HepG2 (cell line): ENCODE results near the gene DAB1. TPM values are rescaled to one million over a fixed set of nuclear protein-coding genes. Genes with fewer than 3 reads are reported as not detected.

Experiments used
- ATF5 ChIP-seq: sonication (generic); formaldehyde crosslinking; IDR thresholded peaks from 2 replicates; pipeline ENCODE4 v1.4.0; 2020; ENCODE audit warnings: mild to moderate bottlenecking, low read depth, missing genetic modification reagents
- FOXK2 ChIP-seq: fragments of 450-650 bp; IDR thresholded peaks from 2 replicates; pipeline ENCODE4 v1.6.1; 2016
- FOXP1 ChIP-seq, 2 experiments: fragments of 450-650 bp in 1 of 2; IDR thresholded peaks; 2 replicates each; pipeline ENCODE4 v1.6.1; 2017 to 2018; ENCODE audit warnings: antibody characterized with exemption in 1 of 2
- IKZF4 ChIP-seq: sonication (generic); formaldehyde crosslinking; IDR thresholded peaks from 2 replicates; pipeline ENCODE4 v1.5.1; 2020; ENCODE audit warnings: borderline replicate concordance, mild to moderate bottlenecking, low read depth, missing genetic modification reagents; ENCODE audit errors: not compliant biosample characterization
- MXD1 ChIP-seq: sonication (generic); formaldehyde crosslinking; IDR thresholded peaks from 2 replicates; pipeline ENCODE4 v1.4.0; 2020; ENCODE audit warnings: mild to moderate bottlenecking, missing genetic modification reagents
- SNAPC5 ChIP-seq: sonication (generic); formaldehyde crosslinking; IDR thresholded peaks from 2 replicates; pipeline ENCODE4 v1.8.1; 2023; ENCODE audit warnings: mild to moderate bottlenecking, missing genetic modification reagents, borderline replicate concordance
- SRSF1 ChIP-seq: fragments of 200-400 bp; formaldehyde crosslinking; optimal IDR thresholded peaks from 2 replicates; pipeline ENCODE3; 2017; ENCODE audit warnings: mild to moderate bottlenecking, low read depth, low read length, moderate library complexity
- SYNCRIP ChIP-seq: fragments of 200-400 bp; formaldehyde crosslinking; IDR thresholded peaks from 2 replicates; pipeline ENCODE4 v1.6.1; 2018; ENCODE audit warnings: mild to moderate bottlenecking, low read depth, low read length; ENCODE audit not compliant: insufficient read depth
- TOE1 ChIP-seq: sonication (generic); formaldehyde crosslinking; IDR thresholded peaks from 2 replicates; pipeline ENCODE4 v1.4.0; 2020; ENCODE audit warnings: mild to moderate bottlenecking, missing genetic modification reagents
- ZBTB14 ChIP-seq: sonication (generic); formaldehyde crosslinking; IDR thresholded peaks from 2 replicates; pipeline ENCODE4 v1.4.0; 2020; ENCODE audit warnings: missing genetic modification reagents
- ZBTB39 ChIP-seq: sonication (generic); formaldehyde crosslinking; IDR thresholded peaks from 2 replicates; pipeline ENCODE4 v1.5.0; 2020; ENCODE audit warnings: missing genetic modification reagents
- ZBTB49 ChIP-seq: sonication (generic); formaldehyde crosslinking; IDR thresholded peaks from 2 replicates; pipeline ENCODE4 v1.4.0; 2020; ENCODE audit warnings: missing genetic modification reagents, borderline replicate concordance
- ZFY ChIP-seq: sonication (generic); formaldehyde crosslinking; IDR thresholded peaks from 2 replicates; pipeline ENCODE4 v1.4.0; 2020; ENCODE audit warnings: missing genetic modification reagents
- ZMYM3 ChIP-seq: sonication (generic); formaldehyde crosslinking; IDR thresholded peaks from 2 replicates; pipeline ENCODE4 v1.5.1; 2020; ENCODE audit warnings: mild to moderate bottlenecking, missing genetic modification reagents
- ZNF260 ChIP-seq: sonication (generic); formaldehyde crosslinking; IDR thresholded peaks from 2 replicates; pipeline ENCODE4 v1.4.0; 2020; ENCODE audit warnings: missing genetic modification reagents, low read depth, mild to moderate bottlenecking, borderline replicate concordance
- ZNF280D ChIP-seq: sonication (generic); formaldehyde crosslinking; IDR thresholded peaks from 2 replicates; pipeline ENCODE4 v1.5.1; 2020; ENCODE audit warnings: mild to moderate bottlenecking, missing genetic modification reagents
- ZNF644 ChIP-seq: IDR thresholded peaks from 2 replicates; pipeline ENCODE4 v1.6.1; 2016; ENCODE audit warnings: low read depth
- ZNF776 ChIP-seq: sonication (generic); formaldehyde crosslinking; IDR thresholded peaks from 2 replicates; pipeline ENCODE4 v1.4.0; 2020; ENCODE audit warnings: mild to moderate bottlenecking, missing genetic modification reagents
- polyA plus RNA-seq, 8 experiments: library from polyadenylated mRNA; depleted of rRNA in 3 of 8; stranded (reverse) in 7 of 8; unstranded in 1 of 8; fragments of >200 nt; fragmentation: Illumina TruSeq in 4 of 8; extraction: Trizol in 4 of 8; gene quantifications; 2 replicates each; pipeline versions ENCODE4 v1.2.1 to v1.2.3, GENCODE V29; 2011 to 2016; ENCODE audit warnings: low read depth in 4 of 8, missing spikeins in 1 of 8, mixed read lengths in 1 of 8; ENCODE audit not compliant: insufficient read depth in 1 of 8
- total RNA-seq, 5 experiments: library from RNA; depleted of rRNA; stranded (reverse); fragments of >200 nt; fragmentation: Illumina TruSeq; extraction: Trizol; gene quantifications; 2 replicates each; pipeline ENCODE4 v1.2.3, GENCODE V29; 2016; ENCODE audit warnings: low read depth in 1 of 5

Gene DAB1
- total and polyA plus RNA-seq, 2 of the 13 experiments (the other 11 are each of a cell fraction or from before 2014, with no cell fraction given): 0.04 to 0.13 TPM

GRCh38 chr1:57279909-57280666 is 143.8 kb downstream of the DAB1 start (continued):
- TF ChIP-seq SYNCRIP (no peak), ZBTB49 (CRISPR knock-in tag) (no peak), ZNF776 (CRISPR knock-in tag) (no peak), ZBTB39 (CRISPR knock-in tag) (no peak), ZBTB14 (CRISPR knock-in tag) (no peak), TOE1 (CRISPR knock-in tag) (no peak), SNAPC5 (CRISPR knock-in tag) (peak; percentile 65; the same call in 1 of the 2 replicates), ZNF280D (CRISPR knock-in tag) (peak; percentile 58; the same call in 1 of the 2 replicates), SRSF1 (no peak), ATF5 (no peak), IKZF4 (CRISPR knock-in tag) (no peak), ZFY (CRISPR knock-in tag) (peak; percentile 41; the same call in 1 of the 2 replicates), MXD1 (no peak), ZNF260 (no peak), FOXK2 (peak; percentile 82), ZMYM3 (peak; percentile 97), FOXP1 (IDR thresholded peaks at IDR 0.05) (peak; percentile 91), FOXP1 (CRISPR knock-in tag; IDR thresholded peaks at IDR 0.05) (peak; percentile 100), ZNF644 (CRISPR knock-in tag) (peak; percentile 94)
